Liver (tissue), 9 donors: Measurements from ENCODE around the gene SUSD4. TPM values are rescaled to one million over a fixed set of nuclear protein-coding genes. Genes with fewer than 3 reads are reported as not detected.

Source experiments
- DNase-seq: peaks from one replicate; pipeline ENCODE4 v3.0.0-alpha.2; 2017; ENCODE audit warnings: low spot score
- H3K27ac ChIP-seq, 2 donors: one replicate each; pipeline ENCODE4 v1.7.0; 2013; ENCODE audit warnings: inconsistent platforms in 2 of 2, low read length in 2 of 2, control low read depth in 1 of 2, low read depth in 1 of 2, mild to moderate bottlenecking in 1 of 2
- H3K27me3 ChIP-seq, 4 donors: one replicate each; pipeline versions ENCODE4 v1.6.1 to v1.7.0; 2013; ENCODE audit warnings: low read length in 3 of 4, inconsistent platforms in 1 of 4, mild to moderate bottlenecking in 1 of 4, moderate library complexity in 1 of 4; ENCODE audit not compliant: control insufficient read depth in 4 of 4, insufficient read depth in 4 of 4
- H3K36me3 ChIP-seq, 4 donors: one replicate each; pipeline versions ENCODE4 v1.6.1 to v1.7.0; 2013; ENCODE audit warnings: low read length in 3 of 4, mild to moderate bottlenecking in 3 of 4, low read depth in 1 of 4, moderate library complexity in 1 of 4; ENCODE audit not compliant: control insufficient read depth in 4 of 4, insufficient read depth in 3 of 4
- H3K4me1 ChIP-seq, 4 donors: one replicate each; pipeline versions ENCODE4 v1.6.1 to v1.7.0; 2013; ENCODE audit warnings: low read length in 3 of 4, mild to moderate bottlenecking in 3 of 4, moderate library complexity in 1 of 4; ENCODE audit not compliant: control insufficient read depth in 4 of 4, insufficient read depth in 4 of 4
- H3K4me3 ChIP-seq, 3 donors: one replicate each; pipeline versions ENCODE4 v1.6.1 to v1.7.0; 2013; ENCODE audit warnings: low read length in 3 of 3, control low read depth in 1 of 3, low read depth in 1 of 3, mild to moderate bottlenecking in 1 of 3
- H3K9ac ChIP-seq, 2 donors: one replicate each; pipeline ENCODE4 v1.7.0; 2013; ENCODE audit warnings: low read length in 2 of 2, mild to moderate bottlenecking in 2 of 2, moderate library complexity in 2 of 2, control low read depth in 1 of 2, low read depth in 1 of 2
- H3K9me3 ChIP-seq, 4 donors: one replicate each; pipeline versions ENCODE4 v1.6.1 to v1.7.0; 2013; ENCODE audit warnings: low read length in 3 of 4; ENCODE audit not compliant: control insufficient read depth in 4 of 4
- EGR1 ChIP-seq, 2 donors: IDR thresholded peaks; 2 replicates each; pipeline ENCODE4 v1.6.1; 2016 to 2018; ENCODE audit warnings: antibody characterized with exemption in 2 of 2, low read depth in 2 of 2
- FOXA1 ChIP-seq: IDR thresholded peaks from 2 replicates; pipeline ENCODE4 v1.6.1; 2016; ENCODE audit warnings: antibody characterized with exemption
- GABPA ChIP-seq, 2 donors: IDR thresholded peaks in 1 of 2; conservative IDR thresholded peaks in 1 of 2; 2 replicates each; pipeline ENCODE4 v1.6.1; 2016; ENCODE audit warnings: antibody characterized with exemption in 2 of 2, mild to moderate bottlenecking in 1 of 2, moderate library complexity in 1 of 2
- HNF4A ChIP-seq, 2 donors: conservative IDR thresholded peaks; 2 replicates each; pipeline ENCODE4 v1.6.1; 2016; ENCODE audit warnings: antibody characterized with exemption in 2 of 2, mild to moderate bottlenecking in 2 of 2
- HNF4G ChIP-seq: IDR thresholded peaks from 2 replicates; pipeline ENCODE4 v1.6.1; 2016; ENCODE audit warnings: antibody characterized with exemption
- JUND ChIP-seq, 2 donors: IDR thresholded peaks; 2 replicates each; pipeline ENCODE4 v1.6.1; 2016; ENCODE audit warnings: antibody characterized with exemption in 2 of 2
- RAD21 ChIP-seq, 2 donors: IDR thresholded peaks; 2 replicates each; pipeline ENCODE4 v1.6.1; 2016; ENCODE audit warnings: antibody characterized with exemption in 2 of 2, mild to moderate bottlenecking in 2 of 2
- RXRA ChIP-seq, 2 donors: IDR thresholded peaks; 2 replicates each; pipeline ENCODE4 v1.6.1; 2017 to 2018; ENCODE audit warnings: antibody characterized with exemption in 2 of 2, mild to moderate bottlenecking in 1 of 2
- SP1 ChIP-seq: IDR thresholded peaks from 2 replicates; pipeline ENCODE4 v1.6.1; 2018; ENCODE audit warnings: antibody characterized with exemption, mild to moderate bottlenecking
- YY1 ChIP-seq: IDR thresholded peaks from 2 replicates; pipeline ENCODE4 v1.6.1; 2016; ENCODE audit warnings: antibody characterized with exemption, mild to moderate bottlenecking
- WGBS: extraction: QIAGEN DNeasy Blood & Tissue Kit; methylation state at CpG from one replicate; pipeline ENCODE4 v1.1.7; 2013; 5-methylcytosine and 5-hydroxymethylcytosine counted together
- polyA plus RNA-seq, 2 donors: library from polyadenylated mRNA; stranded (reverse) in 1 of 2; unstranded in 1 of 2; fragments of 200-250 nt in 1 of 2; fragments of >200 nt in 1 of 2; fragmentation: Nextera tagmentation in 1 of 2; extraction: Ambion mirVana in 1 of 2; gene quantifications; one replicate each; pipeline versions ENCODE4 v1.2.1 to v1.2.3, GENCODE V29; 2013 to 2015
- total RNA-seq, 2 donors: library from RNA; depleted of rRNA; stranded (reverse); fragments of >200 nt; gene quantifications; one replicate each; pipeline ENCODE4 v1.2.3, GENCODE V29; 2014
- TF ChIP-seq, protein P1 (sequence below): IDR thresholded peaks from 2 replicates; pipeline ENCODE4 v1.6.1; 2016; ENCODE audit warnings: antibody characterized with exemption
- TF ChIP-seq, protein P2 (sequence below): IDR thresholded peaks from 2 replicates; pipeline ENCODE4 v1.6.1; 2016; ENCODE audit warnings: antibody characterized with exemption, mild to moderate bottlenecking
- TF ChIP-seq, protein P3 (sequence below): fragments of 150-350 bp; IDR thresholded peaks from 2 replicates; pipeline ENCODE4 v1.5.1; 2017; ENCODE audit warnings: improper control_type of control experiment, low read depth, low read length; ENCODE audit not compliant: missing input control
- TF ChIP-seq, protein P4 (sequence below): IDR thresholded peaks from 2 replicates; pipeline ENCODE4 v1.6.1; 2016; ENCODE audit warnings: antibody characterized with exemption
- TF ChIP-seq, protein P5 (sequence below): IDR thresholded peaks from 2 replicates; pipeline ENCODE4 v1.6.1; 2016; ENCODE audit warnings: antibody characterized with exemption
- donor health status: healthy.
- donor health status: healthy.
- donor health status: healthy.
- donor health status: healthy.
- donor health status: healthy.

Gene SUSD4
- total and polyA plus RNA-seq, 4 donors, result 1.1 to 3.8 (median 1.8) TPM

DNA sequence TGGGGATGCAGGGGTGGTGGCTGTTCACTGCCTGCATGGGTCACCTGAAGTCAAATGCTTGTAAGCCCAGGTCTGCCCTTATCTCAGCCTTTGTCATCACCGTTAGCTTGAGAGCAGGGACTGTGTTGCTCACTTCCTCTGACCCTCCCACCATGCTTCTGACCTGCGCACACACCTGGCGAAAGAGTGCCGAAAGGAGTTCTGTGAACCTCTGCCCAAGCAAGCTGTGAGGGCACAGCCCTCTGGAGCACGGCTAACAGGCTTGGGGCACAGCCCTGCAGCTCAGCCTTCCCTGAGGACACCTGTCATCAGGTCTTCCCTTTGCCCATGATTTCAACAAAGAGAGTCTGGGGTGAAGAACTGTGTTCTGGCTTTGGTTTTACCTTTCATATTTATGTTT, 93.8 kb downstream of the SUSD4 start:
- Histone ChIP-seq H3K27ac (no peak overlapping the region), H3K27me3 (no peaks in the 10 kb centered on the region), H3K9me3 (no peaks in the 10 kb centered on the region), H3K36me3 (no peaks in the 10 kb centered on the region), H3K4me1 (peaks cover 5 to 30% (median 8%) of the 10 kb centered on the region in 4 donors), H3K9ac (no peak overlapping the region), H3K4me3 (no peak overlapping the region)
- WGBS, result 51% methylated on average over 5 of the region's 5 CpGs
- peak in 1 of 2 donors; percentile 65 for TF ChIP-seq RXRA (IDR thresholded peaks at IDR 0.05)
- TF ChIP-seq RAD21 (IDR thresholded peaks at IDR 0.05), result no peak
- TF ChIP-seq, protein P1, sequence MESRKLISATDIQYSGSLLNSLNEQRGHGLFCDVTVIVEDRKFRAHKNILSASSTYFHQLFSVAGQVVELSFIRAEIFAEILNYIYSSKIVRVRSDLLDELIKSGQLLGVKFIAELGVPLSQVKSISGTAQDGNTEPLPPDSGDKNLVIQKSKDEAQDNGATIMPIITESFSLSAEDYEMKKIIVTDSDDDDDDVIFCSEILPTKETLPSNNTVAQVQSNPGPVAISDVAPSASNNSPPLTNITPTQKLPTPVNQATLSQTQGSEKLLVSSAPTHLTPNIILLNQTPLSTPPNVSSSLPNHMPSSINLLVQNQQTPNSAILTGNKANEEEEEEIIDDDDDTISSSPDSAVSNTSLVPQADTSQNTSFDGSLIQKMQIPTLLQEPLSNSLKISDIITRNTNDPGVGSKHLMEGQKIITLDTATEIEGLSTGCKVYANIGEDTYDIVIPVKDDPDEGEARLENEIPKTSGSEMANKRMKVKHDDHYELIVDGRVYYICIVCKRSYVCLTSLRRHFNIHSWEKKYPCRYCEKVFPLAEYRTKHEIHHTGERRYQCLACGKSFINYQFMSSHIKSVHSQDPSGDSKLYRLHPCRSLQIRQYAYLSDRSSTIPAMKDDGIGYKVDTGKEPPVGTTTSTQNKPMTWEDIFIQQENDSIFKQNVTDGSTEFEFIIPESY, result no peak
- TF ChIP-seq SP1, result no peak
- TF ChIP-seq, protein P2, sequence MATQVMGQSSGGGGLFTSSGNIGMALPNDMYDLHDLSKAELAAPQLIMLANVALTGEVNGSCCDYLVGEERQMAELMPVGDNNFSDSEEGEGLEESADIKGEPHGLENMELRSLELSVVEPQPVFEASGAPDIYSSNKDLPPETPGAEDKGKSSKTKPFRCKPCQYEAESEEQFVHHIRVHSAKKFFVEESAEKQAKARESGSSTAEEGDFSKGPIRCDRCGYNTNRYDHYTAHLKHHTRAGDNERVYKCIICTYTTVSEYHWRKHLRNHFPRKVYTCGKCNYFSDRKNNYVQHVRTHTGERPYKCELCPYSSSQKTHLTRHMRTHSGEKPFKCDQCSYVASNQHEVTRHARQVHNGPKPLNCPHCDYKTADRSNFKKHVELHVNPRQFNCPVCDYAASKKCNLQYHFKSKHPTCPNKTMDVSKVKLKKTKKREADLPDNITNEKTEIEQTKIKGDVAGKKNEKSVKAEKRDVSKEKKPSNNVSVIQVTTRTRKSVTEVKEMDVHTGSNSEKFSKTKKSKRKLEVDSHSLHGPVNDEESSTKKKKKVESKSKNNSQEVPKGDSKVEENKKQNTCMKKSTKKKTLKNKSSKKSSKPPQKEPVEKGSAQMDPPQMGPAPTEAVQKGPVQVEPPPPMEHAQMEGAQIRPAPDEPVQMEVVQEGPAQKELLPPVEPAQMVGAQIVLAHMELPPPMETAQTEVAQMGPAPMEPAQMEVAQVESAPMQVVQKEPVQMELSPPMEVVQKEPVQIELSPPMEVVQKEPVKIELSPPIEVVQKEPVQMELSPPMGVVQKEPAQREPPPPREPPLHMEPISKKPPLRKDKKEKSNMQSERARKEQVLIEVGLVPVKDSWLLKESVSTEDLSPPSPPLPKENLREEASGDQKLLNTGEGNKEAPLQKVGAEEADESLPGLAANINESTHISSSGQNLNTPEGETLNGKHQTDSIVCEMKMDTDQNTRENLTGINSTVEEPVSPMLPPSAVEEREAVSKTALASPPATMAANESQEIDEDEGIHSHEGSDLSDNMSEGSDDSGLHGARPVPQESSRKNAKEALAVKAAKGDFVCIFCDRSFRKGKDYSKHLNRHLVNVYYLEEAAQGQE, result no peak
- TF ChIP-seq, protein P3, sequence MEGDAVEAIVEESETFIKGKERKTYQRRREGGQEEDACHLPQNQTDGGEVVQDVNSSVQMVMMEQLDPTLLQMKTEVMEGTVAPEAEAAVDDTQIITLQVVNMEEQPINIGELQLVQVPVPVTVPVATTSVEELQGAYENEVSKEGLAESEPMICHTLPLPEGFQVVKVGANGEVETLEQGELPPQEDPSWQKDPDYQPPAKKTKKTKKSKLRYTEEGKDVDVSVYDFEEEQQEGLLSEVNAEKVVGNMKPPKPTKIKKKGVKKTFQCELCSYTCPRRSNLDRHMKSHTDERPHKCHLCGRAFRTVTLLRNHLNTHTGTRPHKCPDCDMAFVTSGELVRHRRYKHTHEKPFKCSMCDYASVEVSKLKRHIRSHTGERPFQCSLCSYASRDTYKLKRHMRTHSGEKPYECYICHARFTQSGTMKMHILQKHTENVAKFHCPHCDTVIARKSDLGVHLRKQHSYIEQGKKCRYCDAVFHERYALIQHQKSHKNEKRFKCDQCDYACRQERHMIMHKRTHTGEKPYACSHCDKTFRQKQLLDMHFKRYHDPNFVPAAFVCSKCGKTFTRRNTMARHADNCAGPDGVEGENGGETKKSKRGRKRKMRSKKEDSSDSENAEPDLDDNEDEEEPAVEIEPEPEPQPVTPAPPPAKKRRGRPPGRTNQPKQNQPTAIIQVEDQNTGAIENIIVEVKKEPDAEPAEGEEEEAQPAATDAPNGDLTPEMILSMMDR, result no peak
- no peak for TF ChIP-seq EGR1 (IDR thresholded peaks at IDR 0.05; ENCODE audit: low read depth in 2 of 2)
- no peak for TF ChIP-seq HNF4G
- no peak for TF ChIP-seq JUND (IDR thresholded peaks at IDR 0.05)
- TF ChIP-seq, protein P4, sequence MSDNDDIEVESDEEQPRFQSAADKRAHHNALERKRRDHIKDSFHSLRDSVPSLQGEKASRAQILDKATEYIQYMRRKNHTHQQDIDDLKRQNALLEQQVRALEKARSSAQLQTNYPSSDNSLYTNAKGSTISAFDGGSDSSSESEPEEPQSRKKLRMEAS, result no peak
- no peak for TF ChIP-seq GABPA (IDR thresholded peaks at IDR 0.05 in 1 of 2, conservative IDR thresholded peaks at IDR 0.05 in 1 of 2)
- no peak for TF ChIP-seq YY1
- peak in 1 of 2 donors; percentile 28 for TF ChIP-seq HNF4A (conservative IDR thresholded peaks at IDR 0.05)
- TF ChIP-seq FOXA1, result no peak
- DNase-seq, result no peak

DNA sequence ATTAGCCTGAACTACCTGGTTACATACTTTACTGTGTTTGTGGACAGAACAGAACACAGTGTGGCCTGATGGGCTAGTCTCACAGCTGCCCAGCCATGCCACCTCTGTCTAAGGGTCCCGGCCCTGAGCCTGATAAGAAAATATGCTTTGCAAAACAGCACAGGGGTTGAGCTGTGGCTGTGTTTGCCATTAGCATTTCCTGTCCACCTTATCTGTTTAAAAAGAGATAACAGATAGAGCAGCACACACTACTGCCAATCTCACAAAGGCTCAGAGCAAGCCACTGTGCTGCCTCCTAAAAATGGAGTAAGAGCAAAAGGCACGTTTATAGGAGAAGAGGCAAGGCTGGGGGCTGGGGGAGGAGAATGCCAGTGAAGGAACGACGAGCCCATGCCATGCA, 95.0 kb downstream of the SUSD4 start:
- 25% methylated on average over 4 of the region's 4 CpGs for WGBS
- Histone ChIP-seq H3K4me3 (no peak overlapping the region), H3K36me3 (no peaks in the 10 kb centered on the region), H3K9me3 (no peaks in the 10 kb centered on the region), H3K27ac (no peak overlapping the region), H3K27me3 (no peaks in the 10 kb centered on the region), H3K4me1 (peaks cover 5 to 30% (median 8%) of the 10 kb centered on the region in 4 donors), H3K9ac (no peak overlapping the region)
- DNase-seq, result no peak
- TF ChIP-seq, protein P3, result no peak
- TF ChIP-seq, protein P5, sequence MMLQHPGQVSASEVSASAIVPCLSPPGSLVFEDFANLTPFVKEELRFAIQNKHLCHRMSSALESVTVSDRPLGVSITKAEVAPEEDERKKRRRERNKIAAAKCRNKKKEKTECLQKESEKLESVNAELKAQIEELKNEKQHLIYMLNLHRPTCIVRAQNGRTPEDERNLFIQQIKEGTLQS, result no peak
- TF ChIP-seq, protein P4, result no peak
- TF ChIP-seq RAD21 (IDR thresholded peaks at IDR 0.05), result peak in 1 of 2 donors; percentile 46
- TF ChIP-seq RXRA (IDR thresholded peaks at IDR 0.05), result peak; percentile 12 to 35
- peak in 1 of 2 donors; percentile 13 for TF ChIP-seq HNF4A (conservative IDR thresholded peaks at IDR 0.05)
- TF ChIP-seq SP1, result peak; percentile 33
